ENCODE data around the gene SMC5.

Gene SMC5

DNA sequence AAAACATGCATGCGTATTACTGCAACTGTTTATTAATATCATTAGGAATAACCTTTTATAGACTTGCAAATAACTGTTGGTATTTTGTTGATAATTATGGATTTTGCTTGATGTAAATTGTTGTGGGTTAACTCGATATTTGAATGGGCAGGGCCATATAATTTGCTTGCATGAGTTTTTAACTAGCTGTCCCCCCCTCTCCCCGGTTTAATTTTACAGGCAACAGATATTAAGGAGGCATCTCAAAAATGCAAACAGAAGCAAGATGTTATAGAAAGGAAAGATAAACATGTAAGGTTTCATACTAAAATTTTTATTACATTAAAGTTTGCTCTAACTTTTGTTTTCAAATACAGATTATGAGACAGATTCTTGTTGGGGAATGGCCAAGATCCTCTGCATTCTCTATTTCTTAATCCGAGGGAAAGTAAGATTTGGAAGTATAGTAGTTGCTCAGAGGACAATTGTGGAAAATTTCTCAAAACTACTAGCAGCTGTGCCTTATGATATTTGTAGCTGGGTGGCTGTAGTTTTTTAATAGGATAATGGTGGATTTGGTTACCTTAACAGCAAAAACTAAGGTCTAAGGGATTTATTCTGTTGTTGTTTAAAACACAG, 27.3 kb downstream of the SMC5 start:
- ATAC-seq = no peak
- TF ChIP-seq BACH2 (CRISPR knock-in tag; IDR thresholded peaks at IDR 0.05; ENCODE audit: borderline replicate concordance) (no peak), GLIS3 (CRISPR knock-in tag; IDR thresholded peaks at IDR 0.05) (no peak), ZNF565 (CRISPR knock-in tag; conservative IDR thresholded peaks at IDR 0.05; ENCODE audit: low read depth) (no peak), ZFP3 (CRISPR knock-in tag; IDR thresholded peaks at IDR 0.05) (no peak), ZNF8 (CRISPR knock-in tag; IDR thresholded peaks at IDR 0.05) (no peak), PPARA (CRISPR knock-in tag; IDR thresholded peaks at IDR 0.05; ENCODE audit: borderline replicate concordance) (no peak)
- TF ChIP-seq, protein P1, sequence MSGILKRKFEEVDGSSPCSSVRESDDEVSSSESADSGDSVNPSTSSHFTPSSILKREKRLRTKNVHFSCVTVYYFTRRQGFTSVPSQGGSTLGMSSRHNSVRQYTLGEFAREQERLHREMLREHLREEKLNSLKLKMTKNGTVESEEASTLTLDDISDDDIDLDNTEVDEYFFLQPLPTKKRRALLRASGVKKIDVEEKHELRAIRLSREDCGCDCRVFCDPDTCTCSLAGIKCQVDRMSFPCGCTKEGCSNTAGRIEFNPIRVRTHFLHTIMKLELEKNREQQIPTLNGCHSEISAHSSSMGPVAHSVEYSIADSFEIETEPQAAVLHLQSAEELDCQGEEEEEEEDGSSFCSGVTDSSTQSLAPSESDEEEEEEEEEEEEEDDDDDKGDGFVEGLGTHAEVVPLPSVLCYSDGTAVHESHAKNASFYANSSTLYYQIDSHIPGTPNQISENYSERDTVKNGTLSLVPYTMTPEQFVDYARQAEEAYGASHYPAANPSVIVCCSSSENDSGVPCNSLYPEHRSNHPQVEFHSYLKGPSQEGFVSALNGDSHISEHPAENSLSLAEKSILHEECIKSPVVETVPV (CRISPR knock-in tag; IDR thresholded peaks at IDR 0.05) = no peak
- TF ChIP-seq, protein P2, sequence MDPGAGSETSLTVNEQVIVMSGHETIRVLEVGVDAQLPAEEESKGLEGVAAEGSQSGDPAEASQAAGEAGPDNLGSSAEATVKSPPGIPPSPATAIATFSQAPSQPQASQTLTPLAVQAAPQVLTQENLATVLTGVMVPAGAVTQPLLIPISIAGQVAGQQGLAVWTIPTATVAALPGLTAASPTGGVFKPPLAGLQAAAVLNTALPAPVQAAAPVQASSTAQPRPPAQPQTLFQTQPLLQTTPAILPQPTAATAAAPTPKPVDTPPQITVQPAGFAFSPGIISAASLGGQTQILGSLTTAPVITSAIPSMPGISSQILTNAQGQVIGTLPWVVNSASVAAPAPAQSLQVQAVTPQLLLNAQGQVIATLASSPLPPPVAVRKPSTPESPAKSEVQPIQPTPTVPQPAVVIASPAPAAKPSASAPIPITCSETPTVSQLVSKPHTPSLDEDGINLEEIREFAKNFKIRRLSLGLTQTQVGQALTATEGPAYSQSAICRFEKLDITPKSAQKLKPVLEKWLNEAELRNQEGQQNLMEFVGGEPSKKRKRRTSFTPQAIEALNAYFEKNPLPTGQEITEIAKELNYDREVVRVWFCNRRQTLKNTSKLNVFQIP (CRISPR knock-in tag; IDR thresholded peaks at IDR 0.05; ENCODE audit: borderline replicate concordance, low read depth) = no peak

DNA sequence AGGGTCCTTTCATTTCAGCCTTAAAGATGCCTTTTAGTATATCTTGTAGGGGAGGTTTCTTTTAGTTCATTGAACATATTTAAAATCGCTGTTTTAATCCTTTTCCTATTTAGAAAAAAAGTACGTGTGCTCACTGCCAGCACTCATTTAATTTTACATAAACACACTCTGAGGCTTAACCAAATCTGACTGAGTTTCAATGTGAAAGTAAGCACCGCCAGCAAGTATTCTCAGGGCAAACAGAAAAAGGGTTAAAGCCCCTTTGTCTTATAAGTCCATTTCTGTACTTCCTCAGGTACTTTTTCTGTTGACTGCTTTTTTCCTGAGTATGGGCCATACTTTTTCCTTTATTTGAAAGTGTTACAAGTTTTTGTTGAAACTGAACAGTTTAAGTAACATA, 31.8 kb downstream of the SMC5 start:
- TF ChIP-seq SNAI2 (CRISPR knock-in tag; IDR thresholded peaks at IDR 0.05) = no peak
- TF ChIP-seq TCF4 (CRISPR knock-in tag; IDR thresholded peaks at IDR 0.05; ENCODE audit: borderline replicate concordance) = no peak
- TF ChIP-seq, protein P3, sequence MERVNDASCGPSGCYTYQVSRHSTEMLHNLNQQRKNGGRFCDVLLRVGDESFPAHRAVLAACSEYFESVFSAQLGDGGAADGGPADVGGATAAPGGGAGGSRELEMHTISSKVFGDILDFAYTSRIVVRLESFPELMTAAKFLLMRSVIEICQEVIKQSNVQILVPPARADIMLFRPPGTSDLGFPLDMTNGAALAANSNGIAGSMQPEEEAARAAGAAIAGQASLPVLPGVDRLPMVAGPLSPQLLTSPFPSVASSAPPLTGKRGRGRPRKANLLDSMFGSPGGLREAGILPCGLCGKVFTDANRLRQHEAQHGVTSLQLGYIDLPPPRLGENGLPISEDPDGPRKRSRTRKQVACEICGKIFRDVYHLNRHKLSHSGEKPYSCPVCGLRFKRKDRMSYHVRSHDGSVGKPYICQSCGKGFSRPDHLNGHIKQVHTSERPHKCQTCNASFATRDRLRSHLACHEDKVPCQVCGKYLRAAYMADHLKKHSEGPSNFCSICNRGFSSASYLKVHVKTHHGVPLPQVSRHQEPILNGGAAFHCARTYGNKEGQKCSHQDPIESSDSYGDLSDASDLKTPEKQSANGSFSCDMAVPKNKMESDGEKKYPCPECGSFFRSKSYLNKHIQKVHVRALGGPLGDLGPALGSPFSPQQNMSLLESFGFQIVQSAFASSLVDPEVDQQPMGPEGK (CRISPR knock-in tag; IDR thresholded peaks at IDR 0.05; ENCODE audit: borderline replicate concordance) = no peak
- TF ChIP-seq, protein P4, sequence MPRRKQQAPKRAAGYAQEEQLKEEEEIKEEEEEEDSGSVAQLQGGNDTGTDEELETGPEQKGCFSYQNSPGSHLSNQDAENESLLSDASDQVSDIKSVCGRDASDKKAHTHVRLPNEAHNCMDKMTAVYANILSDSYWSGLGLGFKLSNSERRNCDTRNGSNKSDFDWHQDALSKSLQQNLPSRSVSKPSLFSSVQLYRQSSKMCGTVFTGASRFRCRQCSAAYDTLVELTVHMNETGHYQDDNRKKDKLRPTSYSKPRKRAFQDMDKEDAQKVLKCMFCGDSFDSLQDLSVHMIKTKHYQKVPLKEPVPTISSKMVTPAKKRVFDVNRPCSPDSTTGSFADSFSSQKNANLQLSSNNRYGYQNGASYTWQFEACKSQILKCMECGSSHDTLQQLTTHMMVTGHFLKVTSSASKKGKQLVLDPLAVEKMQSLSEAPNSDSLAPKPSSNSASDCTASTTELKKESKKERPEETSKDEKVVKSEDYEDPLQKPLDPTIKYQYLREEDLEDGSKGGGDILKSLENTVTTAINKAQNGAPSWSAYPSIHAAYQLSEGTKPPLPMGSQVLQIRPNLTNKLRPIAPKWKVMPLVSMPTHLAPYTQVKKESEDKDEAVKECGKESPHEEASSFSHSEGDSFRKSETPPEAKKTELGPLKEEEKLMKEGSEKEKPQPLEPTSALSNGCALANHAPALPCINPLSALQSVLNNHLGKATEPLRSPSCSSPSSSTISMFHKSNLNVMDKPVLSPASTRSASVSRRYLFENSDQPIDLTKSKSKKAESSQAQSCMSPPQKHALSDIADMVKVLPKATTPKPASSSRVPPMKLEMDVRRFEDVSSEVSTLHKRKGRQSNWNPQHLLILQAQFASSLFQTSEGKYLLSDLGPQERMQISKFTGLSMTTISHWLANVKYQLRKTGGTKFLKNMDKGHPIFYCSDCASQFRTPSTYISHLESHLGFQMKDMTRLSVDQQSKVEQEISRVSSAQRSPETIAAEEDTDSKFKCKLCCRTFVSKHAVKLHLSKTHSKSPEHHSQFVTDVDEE (CRISPR knock-in tag; IDR thresholded peaks at IDR 0.05) = no peak
- TF ChIP-seq ZNF565 (CRISPR knock-in tag; conservative IDR thresholded peaks at IDR 0.05; ENCODE audit: low read depth) = no peak
- TF ChIP-seq ZNF8 (CRISPR knock-in tag; IDR thresholded peaks at IDR 0.05) = no peak
- TF ChIP-seq BACH2 (CRISPR knock-in tag; IDR thresholded peaks at IDR 0.05; ENCODE audit: borderline replicate concordance) = no peak
- TF ChIP-seq ESRRG (CRISPR knock-in tag; IDR thresholded peaks at IDR 0.05) = no peak
- no peak for TF ChIP-seq OSR1 (CRISPR knock-in tag; IDR thresholded peaks at IDR 0.05)
- TF ChIP-seq TOX (CRISPR knock-in tag; IDR thresholded peaks at IDR 0.05; ENCODE audit: borderline replicate concordance) = no peak
- no peak for TF ChIP-seq GLIS3 (CRISPR knock-in tag; IDR thresholded peaks at IDR 0.05)
- ATAC-seq = no peak

DNA sequence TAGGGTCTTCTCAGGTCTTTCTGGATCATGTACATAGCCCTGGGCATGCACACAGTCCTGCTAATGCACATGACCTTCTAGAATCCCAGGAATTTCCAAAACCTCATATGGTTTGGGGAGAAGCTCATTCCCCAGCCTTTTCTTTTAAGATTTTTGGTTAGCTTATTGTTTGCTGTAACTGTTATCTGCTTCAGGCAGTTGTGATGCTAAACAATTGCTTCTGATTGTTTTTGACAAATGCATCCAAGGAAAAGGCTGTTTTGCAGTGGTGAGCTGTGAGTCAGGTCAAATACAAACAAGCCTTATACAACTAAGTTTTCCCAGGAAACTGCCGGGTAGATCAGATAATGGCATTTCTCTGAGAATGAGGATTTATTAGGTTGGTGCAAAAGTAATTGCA, 32.7 kb downstream of the SMC5 start:
- TF ChIP-seq ISL1 (CRISPR knock-in tag; IDR thresholded peaks at IDR 0.05) (no peak), GLIS3 (CRISPR knock-in tag; IDR thresholded peaks at IDR 0.05) (no peak), ZFP3 (CRISPR knock-in tag; IDR thresholded peaks at IDR 0.05) (no peak), ZNF565 (CRISPR knock-in tag; conservative IDR thresholded peaks at IDR 0.05; ENCODE audit: low read depth) (no peak)
- ATAC-seq = no peak

DNA sequence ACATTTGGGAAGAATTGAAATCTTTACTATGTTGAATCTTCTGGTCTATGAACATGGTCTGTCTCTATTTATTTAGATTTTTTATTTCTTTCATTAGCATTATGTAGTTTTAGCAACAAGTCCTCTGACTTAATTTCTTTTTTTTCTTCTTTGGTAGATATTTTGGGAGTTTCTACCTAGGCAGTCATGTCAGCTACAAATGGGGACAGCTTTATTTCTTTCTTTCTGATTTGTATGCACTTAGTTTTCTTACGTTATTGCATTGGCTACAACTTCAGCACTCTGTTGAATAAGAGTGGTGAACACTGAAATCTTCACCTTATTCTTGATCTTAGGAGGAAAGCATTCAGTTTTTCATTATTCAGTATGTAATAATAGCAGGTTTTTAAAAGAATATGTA, 33.5 kb downstream of the SMC5 start:
- TF ChIP-seq ZNF565 (CRISPR knock-in tag; conservative IDR thresholded peaks at IDR 0.05; ENCODE audit: low read depth) (no peak), CSDC2 (CRISPR knock-in tag; IDR thresholded peaks at IDR 0.05) (no peak), ISL1 (CRISPR knock-in tag; IDR thresholded peaks at IDR 0.05) (no peak), TCF4 (CRISPR knock-in tag; IDR thresholded peaks at IDR 0.05; ENCODE audit: borderline replicate concordance) (no peak), ESRRG (CRISPR knock-in tag; IDR thresholded peaks at IDR 0.05) (no peak), BACH2 (CRISPR knock-in tag; IDR thresholded peaks at IDR 0.05; ENCODE audit: borderline replicate concordance) (no peak), ZFP30 (CRISPR knock-in tag; IDR thresholded peaks at IDR 0.05) (no peak), OSR1 (CRISPR knock-in tag; IDR thresholded peaks at IDR 0.05) (no peak), ZC3H10 (CRISPR knock-in tag; IDR thresholded peaks at IDR 0.05) (no peak), ZFP3 (CRISPR knock-in tag; IDR thresholded peaks at IDR 0.05) (no peak), ZNF70 (CRISPR knock-in tag; IDR thresholded peaks at IDR 0.05) (no peak), PPARA (CRISPR knock-in tag; IDR thresholded peaks at IDR 0.05; ENCODE audit: borderline replicate concordance) (no peak), ARNTL (CRISPR knock-in tag; IDR thresholded peaks at IDR 0.05; ENCODE audit: borderline replicate concordance, low read depth) (no peak), ZNF8 (CRISPR knock-in tag; IDR thresholded peaks at IDR 0.05) (no peak), GLIS3 (CRISPR knock-in tag; IDR thresholded peaks at IDR 0.05) (no peak), SNAI2 (CRISPR knock-in tag; IDR thresholded peaks at IDR 0.05) (no peak)
- TF ChIP-seq, protein P3 (CRISPR knock-in tag; IDR thresholded peaks at IDR 0.05; ENCODE audit: borderline replicate concordance) = no peak
- TF ChIP-seq, protein P4 (CRISPR knock-in tag; IDR thresholded peaks at IDR 0.05) = no peak
- ATAC-seq = no peak

Data from SK-N-SH treated with all-trans-retinoic acid at 6 μM for 48 hours (cell line).